IMR-90 (cell line): ENCODE data around the gene C19orf25.

Experiments used
- CEBPB ChIP-seq: IDR thresholded peaks from 2 replicates; pipeline ENCODE4 v1.6.1; 2012; ENCODE audit warnings: low read depth, low read length, improper control_type of control experiment
- MAZ ChIP-seq: IDR thresholded peaks from 2 replicates; pipeline ENCODE4 v1.6.1; 2012; ENCODE audit warnings: low read depth, mild to moderate bottlenecking, low read length, improper control_type of control experiment, moderate library complexity, borderline replicate concordance
- POLR2A ChIP-seq: IDR thresholded peaks from 2 replicates; pipeline ENCODE4 v1.6.1; 2012; ENCODE audit warnings: mild to moderate bottlenecking, low read depth, low read length
- RFX5 ChIP-seq: IDR thresholded peaks from 2 replicates; pipeline ENCODE4 v1.8.0; 2012; ENCODE audit warnings: low read depth, mild to moderate bottlenecking, low read length, moderate library complexity
- TF ChIP-seq, protein P1 (sequence below): conservative IDR thresholded peaks from 2 replicates; pipeline ENCODE4 v1.5.1; 2012; ENCODE audit warnings: mild to moderate bottlenecking, low read depth, low read length, improper control_type of control experiment
- TF ChIP-seq, protein P2 (sequence below): fragments of 150-350 bp; IDR thresholded peaks from 2 replicates; pipeline ENCODE4 v1.6.1; 2017; ENCODE audit warnings: mild to moderate bottlenecking, antibody characterized with exemption, low read length, low read depth

DNA sequence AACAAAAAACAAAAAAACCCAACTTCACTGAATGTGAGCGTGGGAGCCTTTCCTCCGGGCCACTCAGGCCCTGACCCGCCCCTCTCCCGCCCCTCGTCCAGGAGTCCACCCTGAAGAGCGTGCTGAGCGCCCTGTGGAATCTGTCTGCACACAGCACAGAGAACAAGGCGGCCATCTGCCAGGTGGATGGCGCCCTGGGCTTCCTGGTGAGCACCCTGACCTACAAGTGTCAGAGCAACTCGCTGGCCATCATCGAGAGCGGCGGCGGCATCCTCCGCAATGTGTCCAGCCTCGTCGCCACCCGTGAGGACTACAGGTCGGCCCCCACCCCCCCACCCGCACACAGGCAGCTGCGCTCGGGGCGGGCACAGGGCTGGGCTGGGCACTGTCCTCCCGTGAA is 17.2 kb downstream of the C19orf25 start:
- TF ChIP-seq, protein P1, sequence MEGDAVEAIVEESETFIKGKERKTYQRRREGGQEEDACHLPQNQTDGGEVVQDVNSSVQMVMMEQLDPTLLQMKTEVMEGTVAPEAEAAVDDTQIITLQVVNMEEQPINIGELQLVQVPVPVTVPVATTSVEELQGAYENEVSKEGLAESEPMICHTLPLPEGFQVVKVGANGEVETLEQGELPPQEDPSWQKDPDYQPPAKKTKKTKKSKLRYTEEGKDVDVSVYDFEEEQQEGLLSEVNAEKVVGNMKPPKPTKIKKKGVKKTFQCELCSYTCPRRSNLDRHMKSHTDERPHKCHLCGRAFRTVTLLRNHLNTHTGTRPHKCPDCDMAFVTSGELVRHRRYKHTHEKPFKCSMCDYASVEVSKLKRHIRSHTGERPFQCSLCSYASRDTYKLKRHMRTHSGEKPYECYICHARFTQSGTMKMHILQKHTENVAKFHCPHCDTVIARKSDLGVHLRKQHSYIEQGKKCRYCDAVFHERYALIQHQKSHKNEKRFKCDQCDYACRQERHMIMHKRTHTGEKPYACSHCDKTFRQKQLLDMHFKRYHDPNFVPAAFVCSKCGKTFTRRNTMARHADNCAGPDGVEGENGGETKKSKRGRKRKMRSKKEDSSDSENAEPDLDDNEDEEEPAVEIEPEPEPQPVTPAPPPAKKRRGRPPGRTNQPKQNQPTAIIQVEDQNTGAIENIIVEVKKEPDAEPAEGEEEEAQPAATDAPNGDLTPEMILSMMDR: no peak
- TF ChIP-seq POLR2A: no peak
- TF ChIP-seq, protein P2, sequence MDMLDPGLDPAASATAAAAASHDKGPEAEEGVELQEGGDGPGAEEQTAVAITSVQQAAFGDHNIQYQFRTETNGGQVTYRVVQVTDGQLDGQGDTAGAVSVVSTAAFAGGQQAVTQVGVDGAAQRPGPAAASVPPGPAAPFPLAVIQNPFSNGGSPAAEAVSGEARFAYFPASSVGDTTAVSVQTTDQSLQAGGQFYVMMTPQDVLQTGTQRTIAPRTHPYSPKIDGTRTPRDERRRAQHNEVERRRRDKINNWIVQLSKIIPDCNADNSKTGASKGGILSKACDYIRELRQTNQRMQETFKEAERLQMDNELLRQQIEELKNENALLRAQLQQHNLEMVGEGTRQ: no peak
- no peak for TF ChIP-seq RFX5
- no peak for TF ChIP-seq MAZ
- no peak for TF ChIP-seq CEBPB
